BE2C (cell line): ENCODE measurements around the gene ELOVL2.

Source experiments
- DNase-seq: peaks from one replicate; pipeline ENCODE4 v3.0.0-alpha.2; 2020
- H3K27me3 ChIP-seq: fragments of 250-450 bp; sonication (Bioruptor Pico); 2 replicates; pipeline ENCODE4 v1.5.1; 2020; ENCODE audit warnings: mild to moderate bottlenecking
- H3K36me3 ChIP-seq: fragments of 250-450 bp; sonication (Bioruptor Pico); 2 replicates; pipeline ENCODE4 v1.5.1; 2020; ENCODE audit warnings: mild to moderate bottlenecking
- H3K4me1 ChIP-seq: fragments of 250-450 bp; sonication (Bioruptor Pico); 2 replicates; pipeline ENCODE4 v1.5.1; 2020
- H3K4me3 ChIP-seq: 2 replicates; pipeline ENCODE4 v1.5.1; 2011; ENCODE audit warnings: low read depth, low read length
- H3K9me3 ChIP-seq: fragments of 250-450 bp; sonication (Bioruptor Pico); 2 replicates; pipeline ENCODE4 v1.5.1; 2020
- CTCF ChIP-seq: IDR thresholded peaks from 2 replicates; pipeline ENCODE4 v1.5.1; 2012; ENCODE audit warnings: mild to moderate bottlenecking, low read depth, low read length

ELOVL2 gene

GRCh38 chr6:11021714-11022113 is 22.4 kb downstream of the ELOVL2 start:
- H3K4me3 ChIP-seq = no peak overlapping the region
- H3K4me1 ChIP-seq = no peaks in the 10 kb centered on the region
- DNase-seq = no peak
- no peaks in the 10 kb centered on the region for H3K9me3 ChIP-seq
- H3K27me3 ChIP-seq = peaks cover 28% of the 10 kb centered on the region
- no peak for TF ChIP-seq CTCF
- H3K36me3 ChIP-seq = no peaks in the 10 kb centered on the region

DNA sequence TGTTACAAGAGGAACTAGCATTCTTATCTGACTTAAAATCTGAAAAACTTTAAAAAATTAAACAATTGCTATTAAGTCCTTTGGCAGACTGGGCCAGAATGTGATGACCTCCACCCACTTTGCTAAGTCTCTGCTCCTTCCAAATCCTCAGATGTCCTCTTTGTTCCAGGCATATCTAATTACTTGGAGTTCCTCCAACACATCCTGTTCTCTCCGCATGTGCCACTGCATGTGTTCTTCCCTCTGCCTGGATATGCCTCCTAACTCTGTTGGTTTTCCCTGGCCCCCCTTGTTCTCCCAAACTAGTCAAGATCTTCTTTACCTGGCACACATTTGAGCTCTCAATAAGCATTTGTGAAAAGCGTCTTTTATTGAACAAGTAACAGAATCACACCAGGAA is 23.1 kb downstream of the ELOVL2 start:
- Histone ChIP-seq H3K27me3 (peaks cover 30% of the 10 kb centered on the region), H3K4me1 (no peaks in the 10 kb centered on the region), H3K9me3 (no peaks in the 10 kb centered on the region), H3K4me3 (no peak overlapping the region), H3K36me3 (no peaks in the 10 kb centered on the region)
- no peak for DNase-seq
- TF ChIP-seq CTCF = no peak

GRCh38 chr6:11018225-11018624 is 25.9 kb downstream of the ELOVL2 start:
- H3K4me3 ChIP-seq = no peak overlapping the region

DNA sequence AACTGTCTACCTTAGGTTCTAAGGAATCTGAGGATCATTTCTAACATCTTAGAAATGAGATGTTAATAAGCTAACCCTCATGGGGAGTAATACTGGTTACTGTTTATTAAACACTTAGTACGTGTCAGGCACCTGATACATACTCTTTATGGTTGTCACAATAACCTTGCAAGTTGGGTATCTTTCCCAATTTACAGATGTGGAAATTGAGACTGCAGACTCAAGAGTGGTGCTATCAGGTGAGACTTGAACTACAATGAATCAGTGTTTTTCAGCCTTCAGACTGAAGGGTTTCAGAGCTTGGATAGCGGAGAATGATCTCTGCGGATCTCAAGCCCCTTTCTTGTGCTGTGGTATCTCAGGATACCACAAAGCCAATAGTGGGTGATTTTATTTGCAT is 27.0 kb downstream of the ELOVL2 start:
- no peak for DNase-seq
- no peaks in the 10 kb centered on the region for H3K9me3 ChIP-seq
- H3K4me3 ChIP-seq = no peak overlapping the region
- peaks cover 15% of the 10 kb centered on the region for H3K27me3 ChIP-seq
- no peaks in the 10 kb centered on the region for H3K4me1 ChIP-seq
- no peak for TF ChIP-seq CTCF
- H3K36me3 ChIP-seq = no peaks in the 10 kb centered on the region

More at GRCh38 chr6:11018225-11018624, 25.9 kb downstream of the ELOVL2 start:
- TF ChIP-seq CTCF = no peak
- H3K9me3 ChIP-seq = no peaks in the 10 kb centered on the region
- no peaks in the 10 kb centered on the region for H3K36me3 ChIP-seq
- H3K4me1 ChIP-seq = no peaks in the 10 kb centered on the region
- H3K27me3 ChIP-seq = peaks cover 16% of the 10 kb centered on the region
- no peak for DNase-seq

DNA sequence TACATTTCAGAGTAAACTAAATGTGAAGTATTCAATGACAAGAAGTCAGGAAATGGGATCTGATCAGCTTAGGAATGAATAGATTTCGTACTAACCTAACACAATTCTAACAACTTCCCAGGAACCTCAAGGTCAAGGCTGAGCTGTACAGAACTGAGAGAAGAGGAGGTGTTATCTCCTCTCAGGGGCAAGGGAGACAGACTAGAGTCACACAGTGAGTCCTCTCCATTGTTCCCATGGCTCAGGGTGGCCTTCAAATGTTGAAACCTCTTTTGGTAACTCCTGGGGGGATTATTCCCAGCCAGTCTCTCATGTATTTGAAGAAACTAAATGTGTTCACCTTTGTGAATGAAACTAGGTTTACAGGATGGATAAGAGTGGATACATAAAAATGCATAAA is 27.7 kb downstream of the ELOVL2 start:
- no peak for DNase-seq
- H3K4me3 ChIP-seq = no peak overlapping the region
- TF ChIP-seq CTCF = no peak

DNA sequence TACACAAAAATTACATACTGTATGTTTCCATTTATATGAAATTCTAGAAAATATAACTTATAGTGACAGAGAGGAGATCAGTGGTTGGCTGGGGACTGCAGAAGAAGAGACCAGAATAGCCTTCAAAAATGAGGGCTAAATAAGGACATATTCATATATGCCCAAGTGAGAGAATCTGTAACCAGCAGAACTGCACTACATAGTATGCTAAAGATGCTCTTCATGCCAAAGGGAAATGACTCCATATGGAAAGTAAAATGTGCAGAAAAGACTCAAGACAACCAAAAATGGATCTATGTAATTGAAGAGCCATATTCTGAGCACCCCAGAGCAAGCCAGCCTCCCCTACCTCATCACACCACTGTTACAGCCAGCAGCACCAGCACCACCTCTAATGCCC is 29.0 kb downstream of the ELOVL2 start:
- Histone ChIP-seq H3K36me3 (no peaks in the 10 kb centered on the region), H3K9me3 (no peaks in the 10 kb centered on the region), H3K27me3 (peaks cover 8% of the 10 kb centered on the region), H3K4me1 (no peaks in the 10 kb centered on the region), H3K4me3 (no peak overlapping the region)
- no peak for TF ChIP-seq CTCF
- no peak for DNase-seq

More for the DNA sequence above, 27.7 kb downstream of the ELOVL2 start:
- Histone ChIP-seq H3K36me3 (no peaks in the 10 kb centered on the region), H3K4me1 (no peaks in the 10 kb centered on the region), H3K9me3 (no peaks in the 10 kb centered on the region), H3K27me3 (peaks cover 8% of the 10 kb centered on the region)
